ENCODE data around the gene ATP5F1E.

ATP5F1E gene

GRCh38 chr20:59042151-59042795 is 10.1 kb upstream of the ATP5F1E start, which contains the start of gene PRELID3B (continued):
- TF ChIP-seq ZNF423 (tag by site-specific recombination; IDR thresholded peaks at IDR 0.05), result no peak
- peak; percentile 46; the same call in 1 of the 2 replicates for TF ChIP-seq SP7 (tag by site-specific recombination; IDR thresholded peaks at IDR 0.05)
- TF ChIP-seq ZNF585B (tag by site-specific recombination; IDR thresholded peaks at IDR 0.05), result 0 out of 2 replicates have a peak, but pooled peaks have one; percentile 6
- no peak for TF ChIP-seq ZNF544 (tag by site-specific recombination; IDR thresholded peaks at IDR 0.05)
- no peak for TF ChIP-seq ZNF354C (tag by site-specific recombination; IDR thresholded peaks at IDR 0.05; ENCODE audit: borderline replicate concordance, low read depth)
- no peak for TF ChIP-seq ZNF398 (tag by site-specific recombination; IDR thresholded peaks at IDR 0.05)
- TF ChIP-seq ZNF692 (tag by site-specific recombination; IDR thresholded peaks at IDR 0.05), result peak; percentile 25; the same call in 1 of the 2 replicates
- peak; percentile 63; the same call in 1 of the 2 replicates for TF ChIP-seq ZNF324 (tag by site-specific recombination; IDR thresholded peaks at IDR 0.05)
- peak; percentile 8; the same call in 1 of the 2 replicates for TF ChIP-seq ZFHX2 (tag by site-specific recombination; conservative IDR thresholded peaks at IDR 0.05)
- TF ChIP-seq ZNF2 (tag by site-specific recombination; IDR thresholded peaks at IDR 0.05), result 0 out of 2 replicates have a peak, but pooled peaks have one; percentile 24
- TF ChIP-seq, protein P1, sequence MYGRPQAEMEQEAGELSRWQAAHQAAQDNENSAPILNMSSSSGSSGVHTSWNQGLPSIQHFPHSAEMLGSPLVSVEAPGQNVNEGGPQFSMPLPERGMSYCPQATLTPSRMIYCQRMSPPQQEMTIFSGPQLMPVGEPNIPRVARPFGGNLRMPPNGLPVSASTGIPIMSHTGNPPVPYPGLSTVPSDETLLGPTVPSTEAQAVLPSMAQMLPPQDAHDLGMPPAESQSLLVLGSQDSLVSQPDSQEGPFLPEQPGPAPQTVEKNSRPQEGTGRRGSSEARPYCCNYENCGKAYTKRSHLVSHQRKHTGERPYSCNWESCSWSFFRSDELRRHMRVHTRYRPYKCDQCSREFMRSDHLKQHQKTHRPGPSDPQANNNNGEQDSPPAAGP (tag by site-specific recombination; IDR thresholded peaks at IDR 0.05), result 0 out of 2 replicates have a peak, but pooled peaks have one; percentile 16
- TF ChIP-seq, protein P2, sequence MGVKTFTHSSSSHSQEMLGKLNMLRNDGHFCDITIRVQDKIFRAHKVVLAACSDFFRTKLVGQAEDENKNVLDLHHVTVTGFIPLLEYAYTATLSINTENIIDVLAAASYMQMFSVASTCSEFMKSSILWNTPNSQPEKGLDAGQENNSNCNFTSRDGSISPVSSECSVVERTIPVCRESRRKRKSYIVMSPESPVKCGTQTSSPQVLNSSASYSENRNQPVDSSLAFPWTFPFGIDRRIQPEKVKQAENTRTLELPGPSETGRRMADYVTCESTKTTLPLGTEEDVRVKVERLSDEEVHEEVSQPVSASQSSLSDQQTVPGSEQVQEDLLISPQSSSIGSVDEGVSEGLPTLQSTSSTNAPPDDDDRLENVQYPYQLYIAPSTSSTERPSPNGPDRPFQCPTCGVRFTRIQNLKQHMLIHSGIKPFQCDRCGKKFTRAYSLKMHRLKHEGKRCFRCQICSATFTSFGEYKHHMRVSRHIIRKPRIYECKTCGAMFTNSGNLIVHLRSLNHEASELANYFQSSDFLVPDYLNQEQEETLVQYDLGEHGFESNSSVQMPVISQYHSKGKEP (tag by site-specific recombination; IDR thresholded peaks at IDR 0.05), result no peak
- no peak for TF ChIP-seq HOXC10 (CRISPR knock-in tag; IDR thresholded peaks at IDR 0.05)
- TF ChIP-seq SCRT2 (tag by site-specific recombination; IDR thresholded peaks at IDR 0.05), result no peak
- no peak for TF ChIP-seq ZBTB21 (tag by site-specific recombination; IDR thresholded peaks at IDR 0.05)
- TF ChIP-seq ZNF621 (tag by site-specific recombination; IDR thresholded peaks at IDR 0.05), result no peak
- TF ChIP-seq KLF16 (tag by site-specific recombination; IDR thresholded peaks at IDR 0.05), result peak; percentile 87
- TF ChIP-seq ZFP41 (tag by site-specific recombination; IDR thresholded peaks at IDR 0.05; ENCODE audit: borderline replicate concordance), result no peak
- peak; percentile 31; the same call in 1 of the 2 replicates for TF ChIP-seq ZNF146 (tag by site-specific recombination; IDR thresholded peaks at IDR 0.05)
- TF ChIP-seq ZNF202 (tag by site-specific recombination; IDR thresholded peaks at IDR 0.05; ENCODE audit: borderline replicate concordance), result no peak
- peak; percentile 90 for TF ChIP-seq KLF10 (tag by site-specific recombination; IDR thresholded peaks at IDR 0.05)
- TF ChIP-seq ZNF223 (tag by site-specific recombination; IDR thresholded peaks at IDR 0.05), result no peak
- TF ChIP-seq ZNF704 (tag by site-specific recombination; IDR thresholded peaks at IDR 0.05), result no peak
- peak; percentile 38 for TF ChIP-seq ZEB2 (tag by site-specific recombination; IDR thresholded peaks at IDR 0.05)
- no peak for TF ChIP-seq ZNF548 (tag by site-specific recombination; IDR thresholded peaks at IDR 0.05)
- TF ChIP-seq ZBTB7A (tag by site-specific recombination; IDR thresholded peaks at IDR 0.05; ENCODE audit: low read depth), result no peak; the same call in 1 of the 2 replicates
- no peak for TF ChIP-seq HOXD13 (CRISPR knock-in tag; IDR thresholded peaks at IDR 0.05; ENCODE audit: borderline replicate concordance)
- no peak for TF ChIP-seq ZNF362 (tag by site-specific recombination; IDR thresholded peaks at IDR 0.05)
- peak; percentile 80 for TF ChIP-seq ZXDB (tag by site-specific recombination; IDR thresholded peaks at IDR 0.05)
- peak; percentile 39 for TF ChIP-seq ZNF391 (tag by site-specific recombination; IDR thresholded peaks at IDR 0.05; ENCODE audit: borderline replicate concordance, low read depth)
- no peak for TF ChIP-seq MYNN (tag by site-specific recombination; IDR thresholded peaks at IDR 0.05; ENCODE audit: borderline replicate concordance)

All from HEK293 (cell line).